GM19099 (cell line): ENCODE measurements around the gene SLC24A4.

ENCODE experiments used
- POLR2A ChIP-seq: IDR thresholded peaks from 3 replicates; pipeline ENCODE4 v1.6.1; 2011; ENCODE audit warnings: low read depth; ENCODE audit not compliant: insufficient read length; ENCODE audit errors: extremely low read depth

Gene SLC24A4, protein sequence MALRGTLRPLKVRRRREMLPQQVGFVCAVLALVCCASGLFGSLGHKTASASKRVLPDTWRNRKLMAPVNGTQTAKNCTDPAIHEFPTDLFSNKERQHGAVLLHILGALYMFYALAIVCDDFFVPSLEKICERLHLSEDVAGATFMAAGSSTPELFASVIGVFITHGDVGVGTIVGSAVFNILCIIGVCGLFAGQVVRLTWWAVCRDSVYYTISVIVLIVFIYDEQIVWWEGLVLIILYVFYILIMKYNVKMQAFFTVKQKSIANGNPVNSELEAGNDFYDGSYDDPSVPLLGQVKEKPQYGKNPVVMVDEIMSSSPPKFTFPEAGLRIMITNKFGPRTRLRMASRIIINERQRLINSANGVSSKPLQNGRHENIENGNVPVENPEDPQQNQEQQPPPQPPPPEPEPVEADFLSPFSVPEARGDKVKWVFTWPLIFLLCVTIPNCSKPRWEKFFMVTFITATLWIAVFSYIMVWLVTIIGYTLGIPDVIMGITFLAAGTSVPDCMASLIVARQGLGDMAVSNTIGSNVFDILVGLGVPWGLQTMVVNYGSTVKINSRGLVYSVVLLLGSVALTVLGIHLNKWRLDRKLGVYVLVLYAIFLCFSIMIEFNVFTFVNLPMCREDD

DNA sequence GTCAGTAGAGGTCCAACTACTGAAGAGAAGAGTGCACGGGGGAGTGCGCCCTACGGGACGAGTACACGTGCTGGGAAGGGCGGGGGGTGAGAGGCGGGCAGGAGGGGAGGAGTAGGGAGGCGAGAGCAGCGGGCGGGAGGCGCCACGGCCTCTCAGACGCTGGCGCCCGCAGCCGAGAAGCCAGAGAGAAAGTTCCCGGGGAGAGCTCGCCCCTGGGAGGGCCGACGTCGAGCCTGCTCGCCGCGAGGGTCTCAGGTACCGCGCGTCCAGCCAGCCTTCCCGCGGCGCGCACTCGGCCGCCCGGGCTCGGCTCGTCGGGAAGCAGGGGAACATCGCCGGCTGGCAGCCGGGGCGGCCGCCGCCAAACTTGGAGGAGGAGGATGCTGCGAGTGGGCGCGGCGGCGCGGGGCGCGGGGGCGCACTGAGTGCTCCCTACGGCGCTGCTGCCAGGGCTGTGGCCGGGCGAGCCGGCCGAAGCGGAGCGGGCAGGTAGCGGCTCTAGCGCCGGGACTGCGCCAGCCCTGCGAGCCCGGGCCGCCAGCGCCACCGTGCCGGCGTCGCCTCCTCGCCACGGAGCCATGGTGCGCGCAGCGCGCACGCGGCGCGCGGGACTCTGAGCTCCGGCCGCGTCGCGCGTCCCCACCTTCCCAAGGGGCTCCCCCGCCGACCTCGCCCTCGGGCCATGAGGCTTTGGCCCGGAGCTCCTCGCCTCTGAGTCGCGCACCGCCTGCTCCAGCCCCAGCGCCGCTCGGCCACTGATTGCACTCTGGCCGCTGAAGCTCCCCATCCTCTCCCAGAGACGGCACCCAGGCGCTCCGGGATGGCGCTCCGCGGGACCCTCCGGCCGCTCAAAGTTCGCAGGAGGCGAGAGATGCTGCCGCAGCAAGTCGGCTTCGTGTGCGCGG, at the start of gene SLC24A4:
Gene SLC24A4 (plus strand): TSS at position 155 of the 905 bp plus-strand sequence. CDS start 666 bp downstream, at position 821.
- no peak for TF ChIP-seq POLR2A

DNA sequence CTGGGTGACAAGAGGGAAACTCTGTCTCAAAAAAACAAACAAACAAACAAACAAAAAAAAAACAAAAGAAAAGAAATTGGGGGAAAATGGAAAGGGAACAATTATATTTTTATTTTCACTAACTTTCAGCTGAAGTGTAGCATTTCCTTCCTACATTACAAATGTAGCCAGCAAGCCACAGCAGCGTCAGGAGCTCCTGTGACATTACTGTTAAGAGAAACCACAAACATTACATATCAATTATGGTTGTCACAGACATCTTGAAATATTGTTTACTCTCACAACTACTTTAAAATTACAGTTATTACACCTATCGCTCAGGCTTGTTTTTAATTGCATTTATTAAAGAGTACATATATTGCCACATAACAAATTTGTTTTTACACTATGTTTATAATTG, 49.8 kb upstream of the SLC24A4 start:
- no peak for TF ChIP-seq POLR2A

DNA sequence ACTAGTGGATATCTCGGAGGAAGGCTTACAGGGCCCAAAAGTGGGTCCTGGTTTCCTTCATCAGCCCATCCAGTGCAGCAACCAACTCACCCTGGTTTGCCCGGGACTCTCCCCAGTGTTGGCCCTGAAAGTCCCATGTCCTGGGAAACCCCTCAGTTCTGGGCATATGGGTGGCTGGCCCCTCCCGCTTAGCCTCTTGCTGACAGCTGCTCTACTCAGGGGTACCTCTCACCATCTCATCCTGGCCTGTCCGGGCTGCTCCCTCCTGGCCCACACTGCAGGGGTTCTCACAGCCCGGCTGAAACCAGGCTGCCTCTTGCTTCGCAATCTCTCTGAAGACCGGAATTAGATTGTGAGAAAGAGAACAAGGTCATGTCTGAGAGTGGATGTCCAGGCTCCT, 48.9 kb upstream of the SLC24A4 start:
- no peak for TF ChIP-seq POLR2A

DNA sequence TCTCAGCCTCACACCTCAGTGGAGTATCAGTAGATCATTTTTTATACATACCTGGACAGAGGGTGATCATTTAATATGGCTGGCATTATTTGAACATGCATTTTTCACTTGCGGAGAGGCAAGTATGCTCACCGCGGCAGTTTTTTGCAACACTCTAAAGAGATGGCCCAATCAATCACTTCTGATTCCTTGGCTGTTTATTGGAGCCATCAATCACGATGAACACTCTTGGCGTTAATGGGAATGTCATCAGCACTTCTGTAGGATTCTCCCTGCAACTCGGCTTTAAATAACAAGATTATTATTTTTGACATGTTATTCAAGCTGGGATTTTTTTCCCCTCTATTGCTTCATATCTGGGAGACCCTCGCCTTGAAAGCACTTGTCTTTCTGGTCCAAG, 46.9 kb upstream of the SLC24A4 start:
- TF ChIP-seq POLR2A: no peak

DNA sequence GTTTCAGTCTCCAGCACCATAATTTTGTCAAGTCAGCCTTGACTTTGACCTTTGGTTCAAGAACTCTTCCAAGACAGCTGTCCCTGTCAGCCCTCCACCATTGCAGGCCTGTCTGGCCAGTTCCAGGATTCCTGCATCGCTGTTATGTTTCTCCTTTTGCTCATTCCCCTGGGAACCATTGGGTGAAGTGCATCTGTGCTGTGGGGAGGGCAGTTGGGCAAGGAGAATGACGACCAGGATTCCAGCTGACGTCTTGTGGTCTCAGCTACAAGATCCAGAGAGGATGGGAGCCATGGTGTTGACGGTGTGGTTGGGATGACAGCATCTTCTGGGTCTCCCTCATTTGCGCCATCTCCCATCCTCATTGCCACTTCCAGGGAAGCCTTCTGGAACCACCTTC, 45.9 kb upstream of the SLC24A4 start:
- no peak for TF ChIP-seq POLR2A

DNA sequence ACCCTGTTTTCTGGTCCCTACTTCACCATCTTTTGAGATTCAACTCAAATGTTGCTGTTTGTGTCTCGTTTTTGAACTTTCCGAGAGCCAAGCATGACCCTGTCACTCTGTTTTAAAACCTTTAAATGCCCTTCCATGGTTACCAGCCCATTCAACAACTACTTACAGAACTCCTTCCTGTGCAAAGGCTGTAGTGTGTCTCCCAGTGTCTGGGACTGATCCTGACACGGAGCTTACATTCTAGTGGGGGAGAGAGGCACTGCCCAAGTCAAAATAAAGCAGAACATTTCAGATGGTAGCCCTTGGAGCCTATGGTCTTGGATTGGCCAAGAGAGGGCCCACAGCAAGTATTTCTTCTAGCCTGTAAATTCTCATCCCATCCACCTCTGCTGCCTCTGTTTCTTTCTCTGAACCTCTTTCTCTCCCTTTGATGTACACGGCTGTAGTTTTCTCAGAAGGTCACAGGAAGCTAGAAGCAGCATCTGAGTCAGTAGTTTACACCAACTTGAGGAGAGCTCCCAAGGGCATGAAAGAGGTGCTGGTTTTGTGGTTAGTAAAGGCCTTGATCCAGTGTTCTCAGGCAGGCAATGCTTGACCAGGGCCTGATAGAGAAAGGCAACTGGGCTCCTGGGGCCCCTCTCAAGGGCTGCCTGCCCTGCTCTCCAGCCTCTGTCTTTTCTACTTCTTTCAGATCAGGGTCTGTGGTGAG, 42.3 kb upstream of the SLC24A4 start:
- no peak for TF ChIP-seq POLR2A

DNA sequence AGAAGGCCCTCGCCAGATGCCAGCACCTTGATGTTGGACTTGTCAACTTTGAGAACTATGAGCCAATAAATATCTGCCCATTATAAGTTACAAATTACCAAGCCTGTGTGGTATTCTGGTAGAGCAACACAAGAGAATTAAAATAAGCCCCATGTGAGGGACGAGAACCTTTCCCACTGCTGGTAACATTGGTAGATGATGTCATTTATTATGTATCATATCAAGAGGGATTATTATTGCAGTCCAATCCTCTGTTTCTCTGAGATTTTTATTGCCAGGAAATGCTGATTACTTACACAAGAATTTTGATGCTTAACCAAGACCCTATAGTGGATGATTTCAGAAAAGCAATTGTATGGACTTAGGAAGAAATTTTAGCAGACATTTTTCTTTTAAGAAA, 40.3 kb upstream of the SLC24A4 start:
- TF ChIP-seq POLR2A: no peak

DNA sequence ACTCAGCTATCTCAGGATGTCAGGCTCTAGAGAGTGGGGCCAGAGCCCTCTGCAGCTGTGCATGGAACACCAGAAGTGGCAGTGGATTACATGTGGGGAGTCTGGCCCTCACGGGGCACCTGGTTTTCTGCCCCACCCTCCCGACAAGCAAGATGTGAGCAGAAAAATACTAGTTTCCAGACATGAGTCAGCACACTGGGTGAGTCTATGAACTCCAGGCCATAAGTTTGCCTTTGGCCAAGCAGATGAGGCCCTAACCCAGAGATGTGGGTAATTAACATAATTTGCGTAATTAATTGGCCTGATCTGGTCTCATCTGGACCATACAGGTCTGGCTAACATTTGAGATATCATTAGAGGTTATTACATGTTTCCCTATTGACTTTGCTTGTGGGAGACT, 37.7 kb upstream of the SLC24A4 start:
- no peak for TF ChIP-seq POLR2A

DNA sequence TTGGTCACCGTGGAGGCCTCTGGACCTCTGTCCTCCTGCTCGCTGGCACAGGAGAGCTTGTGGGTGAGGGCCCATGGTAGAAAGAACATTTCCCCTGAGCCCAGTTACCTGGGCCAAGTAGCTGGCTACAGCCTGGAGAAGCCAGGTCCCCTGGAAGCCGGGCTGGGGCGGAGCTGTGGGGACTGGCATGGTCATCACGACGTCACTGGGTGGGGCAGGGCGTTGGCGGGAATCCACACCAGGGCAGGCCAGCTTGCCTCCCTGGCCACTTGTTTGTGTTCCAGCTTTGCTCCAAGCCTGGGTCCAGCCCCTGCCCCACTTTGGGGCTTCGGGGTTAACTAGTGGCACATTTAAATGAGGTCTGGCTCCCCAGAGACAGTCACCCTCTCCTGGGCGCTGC, 35.0 kb upstream of the SLC24A4 start:
- no peak for TF ChIP-seq POLR2A

DNA sequence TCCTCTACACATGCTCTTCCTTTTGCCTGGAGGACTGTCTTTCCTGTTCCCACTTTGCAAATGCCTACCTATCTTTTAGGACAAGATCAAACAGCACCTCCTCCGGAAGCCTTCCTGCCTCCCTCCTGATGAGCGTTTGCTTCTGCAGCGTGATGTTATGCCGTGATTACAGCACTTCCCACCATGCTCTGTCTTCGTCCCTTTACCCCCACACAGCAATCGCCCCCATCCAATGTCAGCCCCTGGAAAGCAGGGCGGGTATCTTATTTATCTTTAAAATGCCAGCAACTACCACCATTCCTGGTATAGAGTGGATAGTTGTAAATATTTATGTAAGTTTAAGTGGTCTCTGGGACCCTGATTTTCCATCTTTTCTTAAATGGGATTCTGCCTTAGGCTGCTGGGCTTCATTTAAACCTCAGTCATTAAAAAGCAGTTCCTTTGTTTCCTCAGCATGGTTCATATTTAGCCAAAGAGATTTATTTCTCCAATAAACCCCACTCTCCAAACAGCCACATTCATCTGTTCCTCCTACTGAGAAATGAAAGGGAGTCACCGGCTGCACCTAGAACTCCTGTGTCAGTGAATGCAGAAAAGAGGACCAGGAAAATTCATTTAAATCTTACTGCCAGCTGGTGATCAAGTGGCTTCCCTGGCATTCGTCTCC, 33.8 kb upstream of the SLC24A4 start:
- no peak for TF ChIP-seq POLR2A

DNA sequence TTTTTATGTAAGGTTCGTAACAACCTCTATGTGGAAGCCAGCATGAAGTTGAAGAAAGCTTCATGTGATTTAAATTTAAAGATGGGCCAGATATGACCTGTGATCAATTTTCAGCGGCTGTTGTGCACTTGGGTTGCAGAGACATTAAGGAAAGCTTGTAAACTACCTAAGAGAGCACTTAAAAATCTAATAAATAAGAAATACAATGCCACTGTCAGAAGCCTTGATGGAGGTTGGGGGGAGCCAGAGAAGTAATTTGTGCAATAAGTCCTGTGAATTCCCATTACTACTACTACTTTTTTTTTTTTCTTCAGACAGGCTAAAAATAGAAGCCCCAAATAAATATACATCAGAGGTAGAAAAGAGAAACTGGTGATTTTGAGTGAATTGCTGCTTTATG, 30.3 kb upstream of the SLC24A4 start:
- TF ChIP-seq POLR2A: no peak

DNA sequence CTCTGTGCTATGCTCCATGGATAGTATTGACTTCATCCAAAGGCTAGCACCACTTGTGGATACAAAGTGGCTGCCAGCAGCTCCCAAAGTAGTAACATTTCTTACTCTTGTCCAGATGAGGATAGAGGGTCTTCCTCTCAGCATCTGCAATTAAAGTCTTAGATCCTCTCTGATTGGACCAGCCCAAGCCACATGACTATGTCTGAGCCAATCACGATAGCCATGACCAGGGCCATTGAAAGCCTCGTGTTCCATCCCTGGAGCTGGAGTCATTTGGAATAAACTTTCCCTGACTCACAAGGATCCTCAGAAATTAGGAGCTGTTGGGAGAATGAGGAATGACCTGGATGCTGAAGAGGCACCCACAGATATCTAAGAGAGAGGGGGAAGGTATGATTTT, 28.5 kb upstream of the SLC24A4 start:
- no peak for TF ChIP-seq POLR2A

DNA sequence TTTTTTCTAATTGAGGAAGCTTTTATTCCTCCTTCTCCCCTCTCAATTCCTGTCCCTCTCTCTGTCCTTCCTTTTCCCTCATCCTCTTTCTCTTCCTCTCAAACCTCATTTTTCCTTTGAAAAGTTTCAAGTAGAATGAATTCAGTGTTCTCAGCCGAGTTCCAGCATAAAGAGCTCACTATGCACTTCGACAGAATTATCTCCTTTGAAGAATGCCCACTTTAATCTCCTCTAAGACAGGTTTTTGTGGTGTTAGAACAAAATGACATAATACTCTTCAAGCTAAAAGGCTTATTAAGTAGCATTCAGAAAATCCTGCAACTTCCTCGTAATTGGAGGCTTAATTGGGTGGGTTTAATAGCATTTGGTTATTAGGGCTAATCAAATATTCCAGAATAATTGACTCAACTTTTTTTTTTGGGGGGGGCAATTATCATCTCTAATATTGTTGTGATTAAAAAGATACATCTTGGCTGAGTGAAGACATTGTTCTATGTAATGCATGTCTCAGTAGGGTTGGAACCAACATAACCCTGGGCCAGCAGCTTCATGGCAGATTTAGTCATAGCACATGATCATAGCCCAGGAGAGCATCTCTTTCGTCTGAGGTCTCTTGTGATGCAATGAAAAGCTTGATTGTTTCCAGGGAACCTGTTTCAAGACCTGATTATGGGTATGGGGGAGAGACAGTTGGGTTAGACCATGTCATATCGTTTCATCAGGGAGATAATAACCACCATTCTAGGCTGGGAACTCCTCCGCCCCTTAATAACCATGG, 25.0 kb upstream of the SLC24A4 start:
- TF ChIP-seq POLR2A: no peak

DNA sequence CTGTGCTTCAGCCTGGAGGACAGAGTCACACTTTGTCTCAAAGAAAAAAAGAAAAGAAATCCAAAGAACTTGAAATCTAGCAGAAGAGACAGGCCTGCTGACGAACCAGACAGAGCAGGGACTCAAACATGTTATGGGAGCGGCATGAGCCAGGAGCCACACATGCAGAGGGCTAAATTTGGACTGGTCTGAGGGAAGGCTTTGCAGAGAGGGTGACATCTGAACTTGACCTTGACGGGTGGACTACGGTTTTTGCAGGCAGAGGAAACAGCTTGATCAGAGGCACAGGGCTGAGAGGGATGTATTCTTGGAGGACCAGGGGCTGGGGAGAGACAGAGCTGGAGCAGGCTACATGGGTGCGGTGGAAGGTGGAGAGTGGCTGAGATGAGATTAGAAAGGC, 20.5 kb upstream of the SLC24A4 start:
- TF ChIP-seq POLR2A: no peak
